HG03095 (cell line): ENCODE data around the gene ZNF451.
"Not testable (repeated sequence)": the region's sequence is repeated elsewhere in the genome, so short reads cannot be mapped to it uniquely, and the experiment has no call there.

Source experiments
- ATAC-seq: cut with Tn5 transposase; IDR thresholded peaks from one replicate; pipeline ENCODE4 v1.9.1; 2021; ENCODE audit warnings: moderate library complexity; ENCODE audit not compliant: unreplicated experiment

Gene ZNF451

GRCh38 chr6:57089687-57090457 lies at the start of gene ZNF451:
Gene ZNF451, plus strand, starts transcription at chr6:57090188. Its CDS starts 66 bp downstream, at chr6:57090254.
- peak; percentile 92 for ATAC-seq

- ATAC-seq, result not testable (repeated sequence)
These were observed 45.9 kb upstream of the ZNF451 start for GRCh38 chr6:57044061-57044460.

GRCh38 chr6:57044568-57044967 lies 45.4 kb upstream of the ZNF451 start:
- no peak for ATAC-seq

- peak; percentile 97 for ATAC-seq
These were observed 43.4 kb upstream of the ZNF451 start, which contains the start of gene KIAA1586 for GRCh38 chr6:57046332-57047256. Gene KIAA1586, plus strand, starts transcription at chr6:57046693. Its CDS starts 63 bp downstream, at chr6:57046756.

- ATAC-seq, result peak; percentile 8
These were observed 42.8 kb upstream of the ZNF451 start for GRCh38 chr6:57047257-57047585.

- not testable (repeated sequence) for ATAC-seq
These were observed 42.1 kb upstream of the ZNF451 start for GRCh38 chr6:57047859-57048258.

- no peak for ATAC-seq
These were observed 41.4 kb upstream of the ZNF451 start for GRCh38 chr6:57048577-57048976.

- no peak for ATAC-seq
These were observed 26.1 kb upstream of the ZNF451 start for GRCh38 chr6:57063847-57064246.

GRCh38 chr6:57064809-57065208 lies 25.2 kb upstream of the ZNF451 start:
- ATAC-seq, result no peak

- ATAC-seq, result no peak
These were observed 21.9 kb upstream of the ZNF451 start for GRCh38 chr6:57068061-57068460.

- no peak for ATAC-seq
These were observed 20.8 kb upstream of the ZNF451 start for GRCh38 chr6:57069228-57069627.

GRCh38 chr6:57069920-57070331 lies 20.1 kb upstream of the ZNF451 start:
- no peak for ATAC-seq

- ATAC-seq, result no peak
These were observed 17.9 kb upstream of the ZNF451 start for GRCh38 chr6:57072108-57072507.

GRCh38 chr6:57074383-57074782 lies 15.6 kb upstream of the ZNF451 start:
- ATAC-seq, result no peak

GRCh38 chr6:57075092-57075491 lies 14.9 kb upstream of the ZNF451 start:
- ATAC-seq, result no peak

- ATAC-seq, result no peak
These were observed 11.3 kb upstream of the ZNF451 start for GRCh38 chr6:57078531-57079207.

GRCh38 chr6:57085471-57085870 lies 4.5 kb upstream of the ZNF451 start:
- no peak for ATAC-seq

- ATAC-seq, result no peak
These were observed 3.1 kb upstream of the ZNF451 start for GRCh38 chr6:57086843-57087242.

GRCh38 chr6:57087916-57088315 lies 2.1 kb upstream of the ZNF451 start:
- ATAC-seq, result no peak

- no peak for ATAC-seq
These were observed 723 bp upstream of the ZNF451 start for GRCh38 chr6:57089265-57089664.

GRCh38 chr6:57090458-57091067 lies 575 bp downstream of the ZNF451 start:
- peak; percentile 12 for ATAC-seq
